NCI-H1436 (cell line): ENCODE results near the gene BCL11B.

Source experiments
- DNase-seq: peaks from one replicate; lab custom pipeline; 2025; lab: John Stamatoyannopoulos, UW

The BCL11B gene

DNA sequence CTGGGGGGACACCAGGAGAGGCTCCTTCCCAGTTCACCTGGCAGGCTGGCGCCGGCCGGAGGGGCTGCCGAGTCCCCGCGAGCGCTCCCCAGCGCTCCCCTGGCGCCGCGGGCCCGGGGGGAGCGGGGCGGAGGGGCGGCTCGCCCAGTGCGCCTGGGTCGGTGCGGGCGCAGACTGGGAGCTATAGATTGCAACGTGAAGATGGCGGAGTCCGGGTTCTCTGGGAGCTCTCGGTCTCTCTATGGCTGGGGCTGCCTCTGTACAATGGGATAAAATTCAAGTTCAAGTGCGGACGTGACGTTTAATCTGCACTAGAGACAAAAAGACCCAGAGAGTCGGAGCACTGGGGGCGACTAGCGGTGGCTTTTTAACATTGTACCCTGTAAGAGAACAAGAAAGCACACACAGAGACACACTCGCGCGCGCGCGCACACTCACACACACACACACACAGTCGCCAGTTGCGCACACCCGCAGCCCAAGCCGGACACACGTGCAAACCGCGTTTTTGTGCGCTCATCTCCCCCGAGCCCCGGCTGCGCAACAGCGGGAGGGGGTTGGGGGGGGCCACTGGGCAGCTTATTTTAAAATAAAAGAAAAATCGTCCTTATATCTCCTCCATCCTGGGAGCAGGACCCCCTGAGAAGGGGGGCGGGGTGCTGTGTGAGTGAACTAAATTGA lies at the start of gene BCL11B:
BCL11B (minus strand) TSS at position 247 of the 681 bp plus-strand sequence. CDS start 979 bp downstream, outside the sequence.
- peak; percentile 93 for DNase-seq

DNA sequence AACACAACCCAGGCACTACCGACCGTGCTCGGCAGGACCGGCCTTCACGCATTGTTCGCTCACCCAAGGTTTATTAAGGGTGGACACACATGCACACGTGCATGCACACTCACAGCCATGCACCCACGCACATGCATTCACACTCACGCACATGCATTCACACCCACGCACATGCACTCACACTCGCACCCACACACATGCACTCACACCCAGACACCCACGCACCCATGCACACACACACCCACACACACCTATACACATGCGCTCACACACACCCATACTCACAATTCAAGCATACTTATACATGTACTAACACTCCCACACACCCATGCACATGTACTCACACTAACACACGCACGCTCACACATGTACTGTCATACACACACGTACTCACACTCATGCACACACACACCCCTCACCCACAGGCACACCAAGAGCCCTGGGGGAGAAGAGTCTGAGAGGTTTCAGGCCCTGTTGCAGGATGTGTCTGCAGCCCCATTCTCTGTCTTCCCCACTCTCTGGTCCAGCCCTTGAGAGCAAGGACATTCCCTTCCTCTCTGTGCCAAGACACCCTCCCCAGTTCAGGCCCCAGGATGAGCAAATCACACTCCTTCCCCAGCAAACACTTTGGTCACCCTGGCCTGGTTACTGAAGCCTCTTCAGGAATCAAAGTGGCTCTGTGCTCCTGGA lies 49.4 kb upstream of the BCL11B start:
- DNase-seq = no peak

DNA sequence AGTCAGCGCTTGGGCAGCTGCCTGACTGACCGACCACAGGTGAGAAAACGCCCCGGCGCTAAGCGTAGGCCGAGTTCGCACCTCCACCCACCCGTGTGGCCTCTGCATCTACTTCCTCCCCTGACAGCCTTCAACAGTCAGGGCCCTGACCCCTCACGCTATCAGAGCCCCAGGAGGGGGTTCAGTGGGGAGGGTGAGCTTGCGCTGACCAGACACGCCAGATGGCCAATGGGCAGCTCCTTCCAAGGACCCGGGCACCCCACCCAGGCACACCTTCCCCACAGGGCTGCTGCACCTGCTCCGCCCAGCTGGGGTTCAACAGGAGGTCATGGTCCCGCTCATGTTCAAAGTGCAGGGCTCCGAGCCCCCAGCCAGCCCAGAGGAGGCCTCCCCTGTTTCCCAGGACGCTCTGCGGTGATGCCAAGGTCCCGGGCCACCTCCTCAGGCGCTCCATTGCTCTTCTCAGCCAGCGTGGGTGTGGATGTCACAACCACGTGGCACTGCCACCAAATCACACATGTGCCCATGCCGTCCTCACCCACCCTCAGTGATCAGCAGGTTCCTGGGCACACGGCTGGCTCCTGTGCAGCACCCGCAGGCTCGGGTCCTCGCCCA lies 48.7 kb upstream of the BCL11B start:
- no peak for DNase-seq

DNA sequence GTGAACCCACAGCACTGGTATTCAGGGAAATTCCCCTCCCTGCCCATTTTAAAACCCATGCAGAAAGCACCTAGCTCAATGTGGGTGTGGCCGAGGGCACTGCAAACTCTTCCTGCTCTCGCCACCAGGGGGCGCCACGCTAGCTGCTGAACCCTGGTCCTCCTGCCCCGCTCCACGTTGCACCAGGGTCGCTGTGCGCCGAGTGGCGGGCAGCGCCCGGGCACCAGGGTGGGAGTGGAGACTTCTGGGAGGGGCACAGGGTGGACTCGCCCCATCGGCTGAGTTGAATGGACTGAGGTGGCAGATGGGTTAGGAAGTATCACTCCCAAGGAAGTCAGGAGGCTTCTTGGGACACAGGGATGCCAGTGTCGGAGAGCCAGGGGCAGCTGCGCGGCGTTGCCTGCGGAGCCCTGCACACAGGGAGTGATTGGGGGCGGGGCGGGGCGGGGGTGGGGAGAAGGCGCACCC lies 48.1 kb upstream of the BCL11B start:
- DNase-seq = peak; percentile 37

DNA sequence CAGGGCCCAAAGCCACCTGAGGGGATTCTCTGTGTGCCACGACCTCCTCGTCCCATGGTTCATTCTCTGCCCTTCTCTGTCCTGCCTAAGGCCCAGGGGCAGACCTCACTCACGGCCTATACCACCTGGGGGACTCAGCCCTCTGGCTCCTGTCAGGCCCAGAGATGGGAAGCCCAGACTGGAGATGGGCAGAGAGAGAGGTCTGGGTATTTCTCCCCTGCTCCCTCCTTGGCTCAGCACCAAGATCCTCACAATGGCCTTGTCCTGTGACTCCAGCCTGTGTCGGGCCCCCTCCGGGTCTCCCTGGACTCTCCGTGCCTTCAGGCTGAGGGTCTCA lies 46.9 kb upstream of the BCL11B start:
- DNase-seq = no peak

DNA sequence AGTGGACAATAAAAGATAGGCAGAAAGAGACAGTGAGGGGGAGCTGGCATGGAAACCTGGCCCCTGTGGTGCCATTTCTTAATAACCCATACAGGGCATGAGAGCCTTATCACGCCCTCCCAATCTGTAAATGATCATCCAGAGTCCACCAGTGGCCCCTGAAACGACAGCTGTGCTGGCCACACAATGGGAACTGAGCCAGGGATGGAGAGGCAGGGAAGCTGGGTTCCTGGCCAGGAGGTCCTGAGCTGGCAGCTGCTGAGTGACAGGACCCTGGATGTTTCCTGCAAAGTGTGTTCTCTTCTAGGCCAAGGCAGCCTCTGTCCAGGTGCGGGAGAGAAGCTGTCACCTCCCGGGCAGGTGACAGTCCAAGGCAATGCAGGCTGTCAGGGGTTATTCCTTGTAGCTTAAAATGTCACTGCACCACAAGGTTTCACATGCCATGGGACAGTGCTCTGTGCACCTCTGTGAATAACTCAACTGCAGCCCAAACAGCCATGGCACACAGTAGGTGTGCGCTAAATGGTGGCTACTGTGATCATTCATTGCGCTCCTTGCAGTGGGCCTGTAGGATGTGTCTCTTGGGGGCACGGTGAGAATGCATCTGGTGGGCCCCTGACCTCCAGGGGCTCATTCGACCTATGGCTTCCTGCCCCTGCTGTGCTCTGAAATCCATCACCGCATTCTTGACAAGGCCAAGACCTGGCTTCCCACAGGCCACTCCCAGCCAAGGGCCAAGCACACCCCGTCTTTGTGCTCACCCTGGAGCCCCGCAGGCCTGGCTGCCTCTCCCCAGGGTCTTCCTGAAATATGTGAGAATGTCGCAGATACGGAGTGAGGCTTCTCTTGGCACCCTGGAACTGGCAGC lies 46.3 kb upstream of the BCL11B start:
- DNase-seq = no peak

DNA sequence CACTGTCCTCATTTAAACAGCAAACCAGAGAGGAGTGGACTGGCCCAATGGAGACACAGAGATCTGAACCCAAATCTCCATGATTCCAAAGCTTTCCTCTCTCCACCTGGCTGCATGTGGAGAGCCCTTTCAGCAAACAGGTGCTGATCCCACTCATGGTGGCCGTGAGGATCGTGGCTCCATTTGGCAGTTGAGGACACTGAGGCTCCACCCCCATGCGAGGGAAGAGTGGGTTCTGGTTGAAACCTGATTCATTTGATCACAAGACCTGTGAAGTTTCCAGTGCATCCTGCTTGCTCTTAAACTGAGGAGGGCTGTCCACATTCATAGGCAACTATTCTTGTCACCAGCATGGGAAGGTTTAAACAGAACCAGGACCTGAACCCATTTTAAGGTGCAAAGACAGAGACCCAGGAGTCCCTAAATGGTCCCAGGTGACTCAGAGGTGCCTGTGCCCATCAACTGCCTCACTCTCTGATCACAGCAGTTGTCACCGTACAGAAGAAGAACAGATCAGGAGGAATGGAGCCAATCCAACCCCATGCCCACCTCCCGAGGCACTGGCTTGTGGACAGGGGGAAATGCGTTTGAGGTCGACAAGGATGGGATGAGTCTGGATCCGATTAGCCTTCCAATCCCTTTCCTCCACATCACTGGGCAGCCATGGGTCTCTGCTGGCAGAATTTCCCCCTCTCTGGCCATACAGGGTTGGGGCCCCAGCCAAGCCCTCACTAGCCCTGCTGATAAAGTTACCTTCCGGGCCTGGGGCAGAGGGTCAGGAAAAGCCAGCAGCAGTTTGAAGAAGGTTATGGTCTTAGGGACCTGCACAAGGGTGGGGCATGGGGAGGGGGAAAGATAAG lies 45.5 kb upstream of the BCL11B start:
- no peak for DNase-seq

DNA sequence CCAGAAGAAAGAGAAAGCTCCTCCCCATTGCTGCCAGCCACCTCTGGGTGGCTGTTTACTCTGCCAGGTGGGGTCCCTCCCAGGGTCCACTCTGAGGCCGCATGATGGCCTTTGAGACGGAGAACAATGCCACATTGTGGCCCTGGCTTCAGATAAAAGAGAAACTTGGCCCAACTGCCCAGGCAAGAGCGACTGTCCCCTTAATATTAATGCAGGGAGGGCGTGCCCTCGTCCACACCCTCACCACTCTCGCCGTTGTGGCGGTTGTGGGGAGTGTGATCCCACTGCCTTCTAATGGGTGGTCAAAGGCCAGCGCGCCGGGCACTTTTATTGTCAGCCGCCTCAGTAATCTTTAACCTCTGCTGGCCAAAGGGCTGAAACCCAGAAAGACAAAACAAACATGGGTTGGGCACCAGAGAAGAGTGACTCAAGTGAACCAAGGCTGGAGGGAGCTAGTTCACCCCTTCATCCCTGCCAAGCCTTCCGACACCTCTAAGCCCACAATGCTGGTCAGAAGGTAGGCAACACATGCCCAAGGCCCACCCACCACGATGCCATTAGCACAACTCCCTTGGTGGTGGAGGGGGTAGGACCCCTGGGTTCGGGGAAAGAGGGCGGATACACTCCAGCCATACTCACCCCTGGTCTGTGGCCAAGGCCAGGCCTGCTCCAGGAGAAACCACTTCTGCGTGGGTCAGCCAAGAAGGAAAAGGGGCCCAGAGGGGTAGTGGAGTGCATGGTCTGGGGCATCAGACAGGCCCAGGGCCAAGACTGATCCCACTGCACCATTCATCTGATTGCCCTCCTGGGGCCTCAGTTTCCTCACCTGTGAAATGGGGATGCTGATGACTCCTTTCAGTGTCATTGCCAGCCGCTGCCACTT lies 44.5 kb upstream of the BCL11B start:
- DNase-seq = no peak

DNA sequence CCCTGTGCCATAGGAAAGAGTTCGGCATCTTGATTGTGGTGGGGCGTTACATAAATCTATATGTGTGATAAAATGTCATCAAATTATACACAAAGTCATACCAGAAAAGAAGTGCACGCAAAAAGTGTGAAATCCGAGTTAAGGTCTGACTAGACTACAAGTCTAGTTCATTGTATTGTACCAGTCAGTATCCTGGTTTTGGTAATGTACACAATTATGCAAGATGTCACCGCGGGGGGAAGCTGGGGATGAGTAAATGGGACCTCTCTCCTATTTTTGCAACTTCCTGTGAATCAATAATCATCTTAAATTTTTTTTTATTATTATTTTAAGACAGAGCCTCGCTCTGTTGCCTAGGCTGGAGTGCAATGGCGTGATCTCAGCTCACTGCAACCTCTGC lies 43.2 kb upstream of the BCL11B start:
- DNase-seq = no peak

DNA sequence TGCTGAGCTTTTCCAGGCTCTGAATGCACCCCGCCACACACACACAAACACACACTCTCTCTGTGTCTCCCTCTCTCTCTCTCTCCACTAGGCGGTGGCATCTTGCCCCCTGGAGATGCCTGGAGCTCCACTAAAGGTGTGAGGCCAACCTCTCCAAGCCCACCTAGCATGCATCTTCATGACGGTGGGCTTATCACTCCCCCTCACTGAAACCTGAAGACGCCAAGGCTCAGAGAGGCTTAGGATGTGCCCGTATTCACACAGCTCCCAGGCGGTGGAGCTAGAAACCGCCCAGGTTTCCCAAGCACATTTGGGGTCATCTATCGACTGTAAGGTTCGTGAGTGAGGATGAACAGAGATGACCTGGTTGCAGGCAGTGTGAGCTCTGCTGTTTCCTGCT lies 42.6 kb upstream of the BCL11B start:
- no peak for DNase-seq

DNA sequence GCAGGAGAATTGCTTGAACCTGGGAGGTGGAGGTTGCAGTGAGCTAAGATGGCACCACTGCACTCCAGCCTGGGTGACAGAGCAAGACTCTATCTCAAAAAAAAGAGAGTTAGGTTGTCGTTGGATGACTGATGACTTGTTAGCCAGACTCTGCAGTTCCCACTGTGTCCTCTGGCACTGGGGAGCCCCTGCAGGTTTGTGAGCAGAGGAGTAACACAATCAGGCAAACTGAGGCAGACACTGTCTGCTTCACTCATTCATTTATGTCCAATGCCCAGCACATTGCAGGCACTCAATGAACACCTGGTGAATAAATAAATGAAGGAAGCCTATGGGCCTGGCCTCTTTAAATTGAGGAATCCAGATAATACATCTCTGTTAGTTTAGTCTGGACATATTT lies 41.2 kb upstream of the BCL11B start:
- DNase-seq = no peak

DNA sequence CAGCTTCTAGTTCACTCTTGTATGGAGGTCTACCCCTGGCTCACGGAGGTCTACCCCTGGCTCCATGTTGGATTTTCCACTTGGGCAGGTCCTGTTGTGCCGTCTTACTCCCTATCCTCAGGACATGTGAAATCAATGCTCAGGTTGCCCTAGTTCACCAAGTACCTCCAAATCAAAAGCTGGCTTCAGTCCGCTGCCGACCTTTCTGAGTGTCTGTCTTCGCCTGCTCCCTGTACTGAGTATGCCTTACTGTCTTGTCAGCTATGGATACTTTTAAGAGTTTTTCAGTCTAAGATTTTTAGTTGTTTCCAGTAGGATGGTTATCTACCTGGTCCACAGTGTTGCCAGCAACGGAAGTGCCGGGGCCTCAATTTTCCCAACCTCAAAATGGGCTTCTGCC lies 40.1 kb upstream of the BCL11B start:
- no peak for DNase-seq

DNA sequence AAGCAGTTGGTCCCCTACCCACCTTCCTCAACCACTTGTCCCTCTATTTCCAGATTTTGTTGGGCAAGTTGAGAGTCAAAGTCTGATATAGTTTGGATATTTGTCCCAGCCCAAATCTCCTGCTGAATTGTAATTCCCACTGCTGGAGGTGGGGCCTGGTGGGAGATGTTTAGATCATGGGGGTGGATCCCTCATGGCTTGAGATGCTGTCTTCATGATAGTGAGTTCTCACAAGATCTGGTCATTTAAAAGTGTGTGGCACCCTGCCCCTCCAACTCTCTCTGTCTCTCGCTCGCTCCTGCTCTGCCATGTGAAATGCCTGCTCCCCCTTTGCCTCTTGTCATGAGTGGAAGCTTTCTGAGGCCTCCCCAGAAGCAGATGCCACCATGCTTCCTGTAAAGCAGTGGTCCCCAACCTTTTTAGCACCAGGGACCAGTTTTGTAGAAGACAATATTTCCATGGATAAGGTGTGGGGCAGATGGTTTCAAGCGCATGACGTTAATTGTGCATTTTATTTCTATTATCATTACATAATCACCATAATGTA lies 37.3 kb upstream of the BCL11B start:
- DNase-seq = no peak

DNA sequence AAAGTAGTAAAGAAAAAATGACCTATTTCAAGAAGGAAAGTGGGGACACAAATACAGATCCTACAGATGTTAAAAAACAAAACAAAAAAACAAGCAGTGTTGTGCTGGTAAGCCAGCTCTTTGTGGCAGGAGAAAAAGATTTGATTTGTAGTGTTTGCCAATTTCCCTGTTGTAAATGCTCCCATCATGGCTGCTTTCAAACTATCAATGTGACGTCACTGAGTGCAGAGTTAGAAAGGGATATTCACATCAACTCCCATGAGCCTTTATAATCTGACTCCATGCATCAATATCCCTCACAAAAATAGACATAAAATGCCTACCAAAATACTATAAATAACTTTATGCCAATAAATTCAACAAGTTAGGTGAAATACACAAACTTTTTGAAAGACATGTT lies 32.2 kb upstream of the BCL11B start:
- DNase-seq = no peak

DNA sequence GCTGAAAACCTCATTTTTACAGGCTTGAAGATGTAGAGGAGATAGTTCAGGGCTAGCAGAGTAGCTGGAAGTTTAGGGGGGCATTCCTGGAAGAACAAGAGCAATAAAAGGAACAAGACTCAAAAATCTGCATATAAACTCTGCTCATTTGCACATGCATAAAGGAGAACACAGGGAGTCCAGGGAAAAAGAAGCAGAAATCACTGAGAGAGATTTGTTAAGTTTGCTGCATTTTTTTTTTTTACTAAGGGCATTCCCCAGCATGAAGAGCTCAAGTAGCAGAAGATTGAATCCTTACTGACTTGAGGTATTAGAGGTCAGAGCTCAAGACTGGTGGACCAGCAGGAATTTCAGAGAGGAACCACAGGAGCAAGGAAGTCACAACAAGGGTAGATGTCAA lies 28.2 kb upstream of the BCL11B start:
- DNase-seq = no peak

DNA sequence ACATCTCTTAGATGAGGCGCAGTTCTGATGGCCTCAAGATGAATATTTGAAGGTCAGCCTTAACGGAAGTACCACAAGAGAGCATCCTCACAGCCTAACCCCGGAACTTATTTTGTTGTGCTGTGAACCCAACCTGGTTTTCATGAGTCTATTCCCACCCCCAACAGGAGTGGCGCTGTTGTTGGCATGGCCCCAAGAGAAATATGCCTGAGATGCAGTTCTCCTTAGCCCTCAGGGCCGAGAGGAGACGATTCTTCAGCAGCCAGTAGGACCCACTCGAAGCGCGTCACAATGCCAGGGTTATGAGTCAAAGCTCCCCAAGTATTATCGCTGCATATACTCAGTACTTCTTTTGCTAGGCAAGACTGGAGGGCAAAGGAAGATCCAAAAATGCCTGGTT lies 24.5 kb upstream of the BCL11B start:
- no peak for DNase-seq

DNA sequence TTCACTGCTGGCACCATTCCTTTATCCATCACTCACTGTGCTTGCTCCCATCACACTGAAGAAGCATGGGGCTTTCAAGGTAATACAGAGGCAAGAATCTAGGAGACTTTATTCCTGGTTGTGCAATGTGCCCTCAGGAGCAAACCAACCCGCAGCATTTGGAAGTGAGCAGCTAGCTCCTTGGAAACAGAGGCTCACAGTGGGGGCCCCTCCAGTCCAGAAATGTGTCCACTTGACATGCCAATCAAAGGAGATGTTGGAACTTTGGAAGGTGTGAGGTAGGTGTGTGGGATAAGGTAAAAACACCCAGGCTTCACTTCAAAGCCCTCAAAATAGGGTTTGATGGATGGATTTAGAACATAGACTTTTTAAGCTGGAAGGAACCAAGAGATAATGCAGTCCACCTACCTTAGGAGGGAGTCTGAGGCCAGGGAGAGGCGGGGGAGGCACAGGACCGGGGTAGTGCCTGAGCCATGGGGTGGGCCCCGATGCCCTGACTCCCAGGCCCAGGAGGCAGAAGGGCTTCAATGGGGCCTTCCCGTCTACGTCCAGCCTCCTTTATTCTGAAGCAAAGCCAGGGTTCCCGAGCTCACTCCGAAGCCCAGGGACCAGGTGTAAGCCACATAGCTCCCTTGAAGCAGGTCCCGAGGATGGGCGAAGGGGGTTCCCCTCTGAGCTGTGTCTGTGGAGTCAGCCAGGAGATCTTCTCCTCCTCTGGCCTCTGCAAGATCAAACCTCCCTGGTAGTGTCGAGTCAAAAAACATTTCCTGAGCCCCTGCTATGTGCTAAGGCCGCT lies 17.6 kb upstream of the BCL11B start:
- DNase-seq = no peak

DNA sequence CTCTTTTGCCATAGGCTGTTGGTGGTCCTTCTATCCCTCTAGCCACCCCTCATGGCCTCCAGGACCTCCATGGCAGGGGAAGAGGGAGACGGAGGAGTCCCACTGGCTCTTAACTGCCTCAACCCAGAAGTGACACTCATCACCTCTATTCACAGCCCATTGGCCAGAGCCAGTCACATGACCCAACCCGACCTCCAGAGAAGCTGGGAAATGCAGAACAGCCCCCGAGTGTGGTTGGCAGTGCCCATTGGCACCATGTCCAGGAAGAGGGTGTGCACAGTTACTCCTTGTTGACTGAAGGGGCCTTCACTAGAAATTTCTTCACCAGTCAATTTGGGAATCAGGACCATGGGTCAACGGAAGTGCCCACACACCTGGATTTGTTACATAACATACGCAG lies 17.0 kb upstream of the BCL11B start:
- DNase-seq = no peak

DNA sequence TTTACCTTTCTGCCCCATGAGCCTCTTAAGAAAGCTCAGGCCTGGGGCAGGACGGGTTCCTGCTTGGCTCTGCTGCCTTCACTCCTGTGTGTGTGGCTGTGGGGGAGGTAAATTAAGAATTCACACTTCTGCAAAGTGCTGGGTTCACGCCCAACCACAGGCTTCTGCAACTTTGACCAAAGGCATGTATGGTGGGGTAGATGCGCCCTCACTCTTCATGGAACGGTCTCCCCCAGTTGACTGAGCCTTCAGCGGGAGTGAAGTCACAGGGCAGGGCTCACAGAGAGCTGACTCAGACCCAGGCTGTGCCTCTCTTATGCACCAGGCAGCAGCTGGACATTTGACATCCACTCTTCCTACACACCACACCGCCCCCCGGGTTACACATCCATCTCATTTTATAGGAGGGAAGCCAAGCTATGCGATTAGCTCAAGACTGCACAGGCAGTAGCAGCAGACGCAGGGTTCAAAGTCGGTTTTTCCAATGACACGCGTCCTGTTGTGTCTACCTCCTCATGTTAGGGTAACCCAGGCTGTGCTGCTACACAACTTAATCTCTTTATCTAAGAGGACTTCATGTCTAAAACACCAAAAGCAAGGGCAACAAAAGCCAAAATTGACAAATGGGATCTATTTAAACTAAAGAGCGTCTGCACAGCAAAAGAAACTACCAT lies 15.4 kb upstream of the BCL11B start:
- no peak for DNase-seq
